Neural progenitor cell (in vitro differentiated cells): ENCODE data around the gene CCDC149.

Experiments
- EZH2phosphoT487 ChIP-seq: fragments of 200-600 bp; sonication (generic); IDR thresholded peaks from 2 replicates; pipeline ENCODE4 v1.6.1; 2017; ENCODE audit warnings: antibody characterized with exemption
- TF ChIP-seq, protein P1 (sequence below): fragments of 200-600 bp; sonication (generic); IDR thresholded peaks from 2 replicates; pipeline ENCODE4 v1.5.1; 2017; ENCODE audit warnings: antibody characterized with exemption, mild to moderate bottlenecking

DNA sequence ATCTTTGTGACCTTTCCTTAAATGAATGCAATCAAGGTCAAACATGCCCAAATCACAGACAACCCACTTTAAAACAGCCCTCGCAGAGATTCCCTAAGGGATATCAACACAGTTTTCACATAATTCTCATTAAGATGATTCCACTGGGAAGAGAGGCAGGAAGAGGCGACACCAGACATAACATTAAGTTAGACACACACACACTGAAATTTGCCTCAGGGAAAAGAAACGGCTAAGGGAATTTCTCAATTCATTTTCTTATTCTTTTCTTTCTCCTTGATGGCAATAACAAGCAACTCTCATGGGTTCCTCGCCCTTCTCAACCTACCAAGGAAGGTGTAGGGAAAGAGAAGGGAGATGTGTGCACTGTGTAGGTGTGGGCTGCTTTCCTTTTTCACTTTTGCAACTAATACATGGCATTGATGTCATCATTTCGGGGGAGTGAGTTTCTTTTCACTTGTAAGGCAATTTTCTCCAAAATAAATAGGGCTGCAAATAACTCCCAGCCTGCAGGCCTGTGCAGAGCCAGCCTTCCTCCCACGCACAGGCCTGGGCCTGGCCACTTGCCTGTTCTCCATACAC lies 76.1 kb downstream of the CCDC149 start:
- TF ChIP-seq EZH2phosphoT487 = no peak
- TF ChIP-seq, protein P1, sequence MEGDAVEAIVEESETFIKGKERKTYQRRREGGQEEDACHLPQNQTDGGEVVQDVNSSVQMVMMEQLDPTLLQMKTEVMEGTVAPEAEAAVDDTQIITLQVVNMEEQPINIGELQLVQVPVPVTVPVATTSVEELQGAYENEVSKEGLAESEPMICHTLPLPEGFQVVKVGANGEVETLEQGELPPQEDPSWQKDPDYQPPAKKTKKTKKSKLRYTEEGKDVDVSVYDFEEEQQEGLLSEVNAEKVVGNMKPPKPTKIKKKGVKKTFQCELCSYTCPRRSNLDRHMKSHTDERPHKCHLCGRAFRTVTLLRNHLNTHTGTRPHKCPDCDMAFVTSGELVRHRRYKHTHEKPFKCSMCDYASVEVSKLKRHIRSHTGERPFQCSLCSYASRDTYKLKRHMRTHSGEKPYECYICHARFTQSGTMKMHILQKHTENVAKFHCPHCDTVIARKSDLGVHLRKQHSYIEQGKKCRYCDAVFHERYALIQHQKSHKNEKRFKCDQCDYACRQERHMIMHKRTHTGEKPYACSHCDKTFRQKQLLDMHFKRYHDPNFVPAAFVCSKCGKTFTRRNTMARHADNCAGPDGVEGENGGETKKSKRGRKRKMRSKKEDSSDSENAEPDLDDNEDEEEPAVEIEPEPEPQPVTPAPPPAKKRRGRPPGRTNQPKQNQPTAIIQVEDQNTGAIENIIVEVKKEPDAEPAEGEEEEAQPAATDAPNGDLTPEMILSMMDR = no peak
